ENCODE results near the gene NTN1.

GRCh38 chr17:9266697-9267117, 245.4 kb downstream of the NTN1 start:
- TF ChIP-seq CTCF (IDR thresholded peaks at IDR 0.05) (no peak), POLR2A (IDR thresholded peaks at IDR 0.05) (no peak)
